HL-60 (cell line): ENCODE results near the gene AEBP2.

Experiments
- DNase-seq, 2 experiments: peaks; one replicate each; pipeline ENCODE4 v3.0.0-alpha.2; 2010 to 2020; ENCODE audit warnings: low read depth in 1 of 2, low spot score in 1 of 2
- H3K27ac ChIP-seq: fragments of 250-450 bp; sonication (Bioruptor Pico); replicated peaks from 2 replicates; pipeline ENCODE4 v1.5.1; 2020; ENCODE audit warnings: mild to moderate bottlenecking, moderate library complexity
- H3K27me3 ChIP-seq: fragments of 250-450 bp; sonication (Bioruptor Pico); 2 replicates; pipeline ENCODE4 v1.5.1; 2021; ENCODE audit warnings: mild to moderate bottlenecking, moderate library complexity; ENCODE audit not compliant: insufficient read depth, poor library complexity, severe bottlenecking
- H3K4me3 ChIP-seq: replicated peaks from 2 replicates; pipeline ENCODE4 v1.5.1; 2011; ENCODE audit warnings: mild to moderate bottlenecking, control low read depth, low read length; ENCODE audit not compliant: insufficient read depth
- CTCF ChIP-seq: IDR thresholded peaks from one replicate; pipeline ENCODE4 v1.5.1; 2011; ENCODE audit warnings: low read length, control low read depth, inconsistent platforms; ENCODE audit not compliant: insufficient read depth
- GABPA ChIP-seq: IDR thresholded peaks from 2 replicates; pipeline ENCODE4 v1.6.1; 2012; ENCODE audit warnings: low read depth
- POLR2AphosphoS5 ChIP-seq: IDR thresholded peaks from 2 replicates; pipeline ENCODE4 v1.6.1; 2012; ENCODE audit warnings: low read depth
- REST ChIP-seq: IDR thresholded peaks from 2 replicates; pipeline ENCODE4 v1.6.1; 2012; ENCODE audit warnings: low read depth; ENCODE audit not compliant: insufficient replicate concordance
- SPI1 ChIP-seq: IDR thresholded peaks from 2 replicates; pipeline ENCODE4 v1.6.1; 2012; ENCODE audit warnings: low read depth, mild to moderate bottlenecking, borderline replicate concordance

AEBP2 gene

DNA sequence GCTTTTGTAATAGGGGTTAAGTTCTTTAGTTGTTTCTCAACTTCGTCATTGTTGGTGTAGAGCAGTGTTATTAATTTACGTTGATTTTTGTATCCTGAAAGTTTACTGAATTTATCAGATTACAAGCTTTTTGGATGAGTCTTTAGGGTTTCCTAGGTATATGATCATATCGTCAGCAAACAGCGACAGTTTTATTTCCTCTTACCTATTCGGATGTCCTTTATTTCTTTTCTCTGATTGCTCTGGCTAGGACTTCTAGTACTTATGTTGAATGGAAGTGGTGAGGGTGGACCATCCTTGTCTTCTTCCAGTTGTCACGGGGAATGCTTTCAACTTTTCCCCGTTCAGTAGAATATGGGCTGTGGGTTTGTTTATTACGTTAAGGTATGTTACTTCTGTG, 37.8 kb downstream of the AEBP2 start:
- DNase-seq = no peak
- H3K27me3 ChIP-seq = no peaks in the 10 kb centered on the region
- no peak overlapping the region for H3K27ac ChIP-seq
- no peak overlapping the region for H3K4me3 ChIP-seq
- TF ChIP-seq CTCF (no peak), GABPA (no peak), SPI1 (no peak), POLR2AphosphoS5 (no peak), REST (no peak)

DNA sequence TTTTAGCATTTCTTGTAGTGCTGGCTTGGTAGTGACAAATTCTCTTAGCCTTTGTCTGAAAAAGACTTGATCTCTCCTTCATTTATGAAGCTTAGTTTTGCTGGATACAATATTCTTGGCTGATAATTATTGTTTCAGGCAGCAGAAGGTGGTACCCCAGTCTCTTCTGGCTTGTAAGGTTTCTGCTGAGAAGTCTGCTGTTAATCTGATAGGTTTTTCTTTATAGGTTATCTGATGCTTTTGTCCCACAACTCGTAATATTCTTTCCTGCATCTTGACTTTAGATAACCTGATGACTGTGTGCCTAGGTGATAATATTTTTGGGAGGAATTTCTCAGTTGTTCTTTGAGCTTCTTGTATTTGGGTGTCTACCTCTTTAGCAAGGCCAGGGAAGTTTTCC, 41.2 kb downstream of the AEBP2 start:
- no peaks in the 10 kb centered on the region for H3K27me3 ChIP-seq
- TF ChIP-seq GABPA = no peak
- no peak for TF ChIP-seq CTCF
- TF ChIP-seq REST = no peak
- TF ChIP-seq SPI1 = no peak
- no peak for TF ChIP-seq POLR2AphosphoS5
- DNase-seq = no peak
- no peak overlapping the region for H3K4me3 ChIP-seq
- H3K27ac ChIP-seq = no peak overlapping the region

DNA sequence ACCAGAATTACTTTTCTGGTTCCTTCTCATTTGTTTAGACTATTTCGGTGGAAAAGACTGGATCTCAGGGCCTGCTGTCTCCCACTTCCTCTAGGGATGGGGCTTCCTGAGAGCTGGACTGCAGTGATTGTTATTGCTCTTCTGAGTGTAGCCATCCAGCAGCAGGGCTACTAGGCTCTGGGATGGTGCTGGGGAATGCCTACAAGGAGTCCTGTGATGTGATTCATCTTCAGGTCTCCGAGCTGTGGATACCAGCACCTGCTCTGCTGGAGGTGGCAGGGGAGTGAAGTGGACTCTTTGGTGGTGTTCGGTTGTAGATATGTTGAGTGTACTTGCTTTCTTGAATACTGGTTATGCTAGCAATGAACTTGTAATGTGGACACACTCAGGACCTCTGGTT, 42.7 kb downstream of the AEBP2 start:
- DNase-seq = no peak
- TF ChIP-seq CTCF (no peak), GABPA (no peak), REST (no peak)
- H3K27ac ChIP-seq = no peak overlapping the region
- no peak overlapping the region for H3K4me3 ChIP-seq
- H3K27me3 ChIP-seq = no peaks in the 10 kb centered on the region
